ENCODE results near the gene VSIG10. TPM values are rescaled to one million over a fixed set of nuclear protein-coding genes. Genes with fewer than 3 reads are reported as not detected.

The VSIG10 gene
- polyA plus RNA-seq, 1 donor (not counting 4 experiments of a cell fraction or from before 2014, with no cell fraction given) = 11.4 TPM

DNA sequence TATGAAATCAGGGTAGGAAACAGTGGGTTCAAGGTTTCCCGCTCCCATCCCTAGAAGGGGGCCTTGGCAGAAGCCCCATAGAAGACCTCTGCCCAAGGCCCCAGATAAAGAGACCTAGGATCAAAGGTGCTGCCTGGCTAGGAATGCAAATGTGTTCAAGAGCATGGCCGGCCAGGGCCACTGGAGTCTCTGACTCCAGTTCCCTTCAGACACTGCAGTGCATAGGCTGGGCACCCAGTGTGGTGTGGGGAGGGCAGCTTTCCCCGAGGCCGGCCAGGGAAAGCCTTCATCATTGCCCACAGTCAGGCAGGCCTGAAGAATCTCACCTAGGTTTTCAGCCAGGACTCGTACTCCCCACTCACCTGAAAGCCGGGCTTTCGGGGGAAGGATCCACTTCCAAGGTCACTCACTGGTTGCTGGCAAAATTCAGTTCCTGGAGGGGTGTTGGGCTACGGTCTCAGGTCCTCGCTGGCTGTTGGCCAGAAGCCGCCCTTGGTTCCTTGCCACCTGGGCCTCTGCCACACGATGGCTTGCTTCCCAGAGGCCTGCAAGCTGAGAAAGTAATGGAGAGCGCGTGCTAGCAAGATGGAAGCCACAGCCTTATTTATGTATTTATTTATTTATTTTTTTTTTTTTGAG lies 22.4 kb upstream of the VSIG10 start:
- no peak overlapping the region for H3K4me3 ChIP-seq (ENCODE audit: control insufficient read depth in 2 of 3, extremely low read depth in 1 of 3, insufficient read depth in 2 of 3, low read depth in 1 of 3, low read length in 3 of 3)
- no peak overlapping the region for H3K4me2 ChIP-seq (ENCODE audit: control insufficient read depth, extremely low read depth, insufficient read depth, low read depth, low read length)
- H3K36me3 ChIP-seq (ENCODE audit: control insufficient read depth in 2 of 2, extremely low read depth in 1 of 2, insufficient read depth in 2 of 2, low read length in 2 of 2) = no peaks in the 10 kb centered on the region
- H3K27me3 ChIP-seq (ENCODE audit: control insufficient read depth, extremely low read depth, insufficient read depth, low read length) = no peaks in the 10 kb centered on the region
- dilution Hi-C loops (cut with MboI; ENCODE audit: extremely low pct_ligation_motif_present, low sequenced_read_pairs) = no loop called here
- no peaks in the 10 kb centered on the region for H3K79me2 ChIP-seq (ENCODE audit: control insufficient read depth, insufficient read depth, low read length)
- no peaks in the 10 kb centered on the region for H4K20me1 ChIP-seq (ENCODE audit: control insufficient read depth, extremely low read depth, insufficient read depth, low read length)
- H3K27ac ChIP-seq (ENCODE audit: control insufficient read depth, insufficient read depth, low read length) = no peak overlapping the region
- H3K9me3 ChIP-seq (ENCODE audit: control insufficient read depth, low read depth, low read length) = no peaks in the 10 kb centered on the region
- TF ChIP-seq, protein P1, sequence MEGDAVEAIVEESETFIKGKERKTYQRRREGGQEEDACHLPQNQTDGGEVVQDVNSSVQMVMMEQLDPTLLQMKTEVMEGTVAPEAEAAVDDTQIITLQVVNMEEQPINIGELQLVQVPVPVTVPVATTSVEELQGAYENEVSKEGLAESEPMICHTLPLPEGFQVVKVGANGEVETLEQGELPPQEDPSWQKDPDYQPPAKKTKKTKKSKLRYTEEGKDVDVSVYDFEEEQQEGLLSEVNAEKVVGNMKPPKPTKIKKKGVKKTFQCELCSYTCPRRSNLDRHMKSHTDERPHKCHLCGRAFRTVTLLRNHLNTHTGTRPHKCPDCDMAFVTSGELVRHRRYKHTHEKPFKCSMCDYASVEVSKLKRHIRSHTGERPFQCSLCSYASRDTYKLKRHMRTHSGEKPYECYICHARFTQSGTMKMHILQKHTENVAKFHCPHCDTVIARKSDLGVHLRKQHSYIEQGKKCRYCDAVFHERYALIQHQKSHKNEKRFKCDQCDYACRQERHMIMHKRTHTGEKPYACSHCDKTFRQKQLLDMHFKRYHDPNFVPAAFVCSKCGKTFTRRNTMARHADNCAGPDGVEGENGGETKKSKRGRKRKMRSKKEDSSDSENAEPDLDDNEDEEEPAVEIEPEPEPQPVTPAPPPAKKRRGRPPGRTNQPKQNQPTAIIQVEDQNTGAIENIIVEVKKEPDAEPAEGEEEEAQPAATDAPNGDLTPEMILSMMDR (optimal IDR thresholded peaks at IDR 0.05 in 1 of 3, IDR thresholded peaks at IDR 0.05 in 1 of 3, conservative IDR thresholded peaks at IDR 0.05 in 1 of 3; ENCODE audit: extremely low read depth in 1 of 3, insufficient read depth in 2 of 3, low read length in 3 of 3) = no peak
- no peak for TF ChIP-seq EZH2 (IDR thresholded peaks at IDR 0.05; ENCODE audit: low read length)
- no peaks in the 10 kb centered on the region for H3K9me1 ChIP-seq (ENCODE audit: control insufficient read depth, extremely low read depth, insufficient read depth, low read length)
- H2AFZ ChIP-seq (ENCODE audit: control insufficient read depth, low read length) = no peak overlapping the region
- no peaks in the 10 kb centered on the region for H3K4me1 ChIP-seq (ENCODE audit: control insufficient read depth, extremely low read depth, insufficient read depth, low read length)
- no peak overlapping the region for H3K9ac ChIP-seq (ENCODE audit: control insufficient read depth, extremely low read depth, insufficient read depth, low read length)
- DNase-seq (ENCODE audit: low read depth, low spot score) (no peak), FAIRE-seq (no peak)

DNA sequence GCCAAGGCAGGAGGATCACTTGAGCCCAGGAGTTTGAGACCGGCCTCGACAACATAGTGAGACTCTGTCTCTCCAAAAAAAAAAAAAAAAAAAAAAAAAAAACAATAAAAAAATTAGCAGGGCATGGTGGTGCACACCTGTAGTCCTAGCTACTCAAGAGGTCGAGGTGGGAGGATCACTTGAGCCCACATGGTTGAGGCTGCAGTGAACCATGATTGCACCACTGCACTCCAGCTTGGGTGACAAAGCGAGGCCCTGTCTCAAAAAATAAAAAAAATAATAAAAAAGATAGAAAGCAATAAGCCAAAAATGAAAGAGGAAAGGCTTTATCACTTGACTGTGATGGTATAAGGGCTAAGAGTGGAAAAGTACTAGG lies 21.9 kb upstream of the VSIG10 start:
- Histone ChIP-seq H3K4me3 (ENCODE audit: control insufficient read depth in 2 of 3, extremely low read depth in 1 of 3, insufficient read depth in 2 of 3, low read depth in 1 of 3, low read length in 3 of 3) (no peak overlapping the region), H3K9me1 (ENCODE audit: control insufficient read depth, extremely low read depth, insufficient read depth, low read length) (no peaks in the 10 kb centered on the region), H3K36me3 (ENCODE audit: control insufficient read depth in 2 of 2, extremely low read depth in 1 of 2, insufficient read depth in 2 of 2, low read length in 2 of 2) (no peaks in the 10 kb centered on the region), H3K27me3 (ENCODE audit: control insufficient read depth, extremely low read depth, insufficient read depth, low read length) (no peaks in the 10 kb centered on the region), H3K4me1 (ENCODE audit: control insufficient read depth, extremely low read depth, insufficient read depth, low read length) (peaks cover under 1% of the 10 kb centered on the region), H2AFZ (ENCODE audit: control insufficient read depth, low read length) (no peak overlapping the region), H3K9me3 (ENCODE audit: control insufficient read depth, low read depth, low read length) (no peaks in the 10 kb centered on the region), H3K27ac (ENCODE audit: control insufficient read depth, insufficient read depth, low read length) (no peak overlapping the region), H3K4me2 (ENCODE audit: control insufficient read depth, extremely low read depth, insufficient read depth, low read depth, low read length) (no peak overlapping the region), H3K9ac (ENCODE audit: control insufficient read depth, extremely low read depth, insufficient read depth, low read length) (no peak overlapping the region), H3K79me2 (ENCODE audit: control insufficient read depth, insufficient read depth, low read length) (no peaks in the 10 kb centered on the region), H4K20me1 (ENCODE audit: control insufficient read depth, extremely low read depth, insufficient read depth, low read length) (no peaks in the 10 kb centered on the region)
- TF ChIP-seq EZH2 (IDR thresholded peaks at IDR 0.05; ENCODE audit: low read length) = no peak
- TF ChIP-seq, protein P1 (optimal IDR thresholded peaks at IDR 0.05 in 1 of 3, IDR thresholded peaks at IDR 0.05 in 1 of 3, conservative IDR thresholded peaks at IDR 0.05 in 1 of 3; ENCODE audit: extremely low read depth in 1 of 3, insufficient read depth in 2 of 3, low read length in 3 of 3) = no peak
- dilution Hi-C loops (cut with MboI; ENCODE audit: extremely low pct_ligation_motif_present, low sequenced_read_pairs) = no loop called here
- DNase-seq (ENCODE audit: low read depth, low spot score) (no peak), FAIRE-seq (no peak)
